Activated CD8-positive, alpha-beta T cell treated with anti-CD3 and anti-CD28 coated beads for 36 hours (primary cell): ENCODE results near the gene DTNBP1. TPM values are rescaled to one million over a fixed set of nuclear protein-coding genes. Genes with fewer than 3 reads are reported as not detected.

Experiments
- ATAC-seq: fragments of 200-7000 bp; cut with Tn5 transposase; one replicate; pipeline ENCODE4 v1.10.0; 2021; ENCODE audit warnings: mild to moderate bottlenecking, moderate library complexity
- CTCF ChIA-PET: fragments of 350-600 bp; sonication (Branson Sonifier 250); formaldehyde crosslinking; loops from one replicate; lab custom pipeline; 2021; ENCODE audit warnings: antibody characterized with exemption; lab: Charles Lee
- POLR2A ChIA-PET: fragments of 350-600 bp; sonication (Branson Sonifier 250); formaldehyde crosslinking; loops from one replicate; lab custom pipeline; 2021; ENCODE audit warnings: antibody characterized with exemption; lab: Charles Lee
- DNase-seq: peaks from one replicate; pipeline ENCODE4 v3.0.0-alpha.2; 2020
- H3K27ac Mint-ChIP-seq: one replicate; pipeline ENCODE4 v1.8.0; 2021; ENCODE audit warnings: mild to moderate bottlenecking, mixed read lengths
- H3K27me3 Mint-ChIP-seq: one replicate; pipeline ENCODE4 v1.8.0; 2021; ENCODE audit warnings: mixed read lengths
- H3K36me3 Mint-ChIP-seq: one replicate; pipeline ENCODE4 v1.8.0; 2021; ENCODE audit warnings: low read depth, mixed read lengths
- H3K4me1 Mint-ChIP-seq: one replicate; pipeline ENCODE4 v1.8.0; 2021; ENCODE audit warnings: low read depth, mixed read lengths
- H3K4me3 Mint-ChIP-seq: one replicate; pipeline ENCODE4 v1.8.0; 2021; ENCODE audit warnings: mild to moderate bottlenecking, moderate library complexity, mixed read lengths
- H3K9me3 Mint-ChIP-seq: one replicate; pipeline ENCODE4 v1.8.0; 2021; ENCODE audit warnings: mixed read lengths
- CTCF ChIP-seq: fragments of 200-600 bp; IDR thresholded peaks from one replicate; pipeline ENCODE4 v1.8.0; 2022; ENCODE audit warnings: antibody characterized with exemption, mild to moderate bottlenecking
- intact Hi-C: fragments of 100-400 bp; cut with micrococcal nuclease; formaldehyde crosslinking; loops from one replicate; pipeline ENCODE4 v1.10.0; 2022
- total RNA-seq, 2 experiments: library from RNA; stranded (reverse); gene quantifications; one replicate each; pipeline ENCODE4 v1.2.3, GENCODE V29; 2021

Gene DTNBP1
- total RNA-seq, 2 experiments from 2014 or later = 12.6 to 14.6 TPM

GRCh38 chr6:15572296-15573016, 90.4 kb downstream of the DTNBP1 start:
- Mint-ChIP-seq H3K27me3 (no peaks in the 10 kb centered on the region), H3K4me1 (peaks cover 13% of the 10 kb centered on the region), H3K27ac (no peak overlapping the region), H3K4me3 (no peak overlapping the region), H3K36me3 (peaks cover 8% of the 10 kb centered on the region), H3K9me3 (no peaks in the 10 kb centered on the region)
- no peak for TF ChIP-seq CTCF
- DNase-seq (no peak), ATAC-seq (no peak)
- intact Hi-C loops = no loop called here
- CTCF ChIA-PET = interaction anchor here (0.7 to 0.9 kb wide), 2 partner anchors 19 to 52 kb away, joined by 3 read pairs; no protein-coding TSS in a partner anchor
- POLR2A ChIA-PET = no interaction called here

GRCh38 chr6:15570171-15570570, 92.7 kb downstream of the DTNBP1 start:
- H3K27me3 Mint-ChIP-seq = no peaks in the 10 kb centered on the region
- CTCF ChIA-PET = interaction anchor here (0.6 to 1.1 kb wide), 2 partner anchors 54 to 353 kb away, joined by 3 to 4 read pairs; no protein-coding TSS in a partner anchor
- POLR2A ChIA-PET = no interaction called here
- no peak for TF ChIP-seq CTCF
- no peaks in the 10 kb centered on the region for H3K9me3 Mint-ChIP-seq
- DNase-seq = no peak
- H3K4me3 Mint-ChIP-seq = no peak overlapping the region
- peaks cover 10% of the 10 kb centered on the region for H3K36me3 Mint-ChIP-seq
- no peak for ATAC-seq
- intact Hi-C loops = no loop called here
- peaks cover 7% of the 10 kb centered on the region for H3K4me1 Mint-ChIP-seq
- H3K27ac Mint-ChIP-seq = no peak overlapping the region

DNA sequence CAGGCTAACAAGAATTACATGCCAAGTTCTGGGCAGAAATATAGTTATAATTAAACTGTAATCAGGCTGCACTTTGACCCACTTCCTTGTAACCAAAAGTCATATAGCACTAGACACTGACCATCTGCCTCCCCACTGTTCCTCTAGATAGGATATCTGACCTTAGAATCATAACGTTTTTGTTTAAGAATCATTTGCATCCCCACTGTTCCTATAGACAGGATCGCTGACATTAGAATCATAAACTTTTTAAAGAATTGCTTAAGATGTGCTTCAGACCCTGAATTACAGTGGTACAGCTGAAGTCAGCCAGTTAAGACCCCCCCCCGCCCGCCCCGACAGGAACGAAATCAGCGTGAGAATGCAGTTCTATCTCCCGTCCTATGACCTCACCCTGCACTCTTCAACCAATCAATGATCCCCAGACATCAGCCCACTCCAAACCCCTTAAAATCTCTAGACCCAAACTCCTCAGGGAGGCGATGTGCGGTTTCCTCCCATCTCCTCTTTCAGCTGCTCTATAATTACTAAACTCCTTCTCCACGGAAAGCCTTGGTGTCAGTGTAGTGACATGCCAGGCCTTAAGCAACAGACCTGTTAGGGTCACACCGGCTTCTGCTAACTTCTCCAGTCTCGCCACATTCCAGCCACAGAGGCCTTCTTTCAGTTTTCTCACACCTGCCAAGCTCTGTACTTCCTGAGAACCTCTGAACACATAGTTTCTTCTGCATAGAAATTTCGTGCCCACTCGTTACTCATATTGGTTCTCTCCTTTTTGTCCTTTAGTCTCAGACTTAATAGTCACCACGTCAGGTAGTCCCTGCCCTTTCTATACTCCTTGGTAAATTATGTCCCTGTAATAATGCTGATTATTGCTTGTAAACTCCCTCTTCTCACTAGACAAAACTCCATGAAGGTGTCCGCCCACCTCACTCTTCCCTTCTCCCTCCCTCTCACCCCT, 93.5 kb downstream of the DTNBP1 start:
- TF ChIP-seq CTCF = no peak
- peaks cover 7% of the 10 kb centered on the region for H3K4me1 Mint-ChIP-seq
- DNase-seq (no peak), ATAC-seq (no peak)
- H3K36me3 Mint-ChIP-seq = peaks cover 10% of the 10 kb centered on the region
- POLR2A ChIA-PET = no interaction called here
- H3K9me3 Mint-ChIP-seq = no peaks in the 10 kb centered on the region
- H3K27ac Mint-ChIP-seq = no peak overlapping the region
- intact Hi-C loops = no loop called here
- H3K4me3 Mint-ChIP-seq = no peak overlapping the region
- no peaks in the 10 kb centered on the region for H3K27me3 Mint-ChIP-seq
- CTCF ChIA-PET = no interaction called here

GRCh38 chr6:15562977-15563376, 99.9 kb downstream of the DTNBP1 start:
- CTCF ChIA-PET = no interaction called here
- no peak for ATAC-seq
- intact Hi-C loops = no loop called here
- Mint-ChIP-seq H3K9me3 (no peaks in the 10 kb centered on the region), H3K36me3 (peaks cover 3% of the 10 kb centered on the region), H3K27me3 (no peaks in the 10 kb centered on the region), H3K27ac (no peak overlapping the region), H3K4me1 (peaks cover 3% of the 10 kb centered on the region), H3K4me3 (no peak overlapping the region)
- POLR2A ChIA-PET = no interaction called here
- DNase-seq = no peak
- no peak for TF ChIP-seq CTCF
